HG02973 (cell line): ENCODE data around the gene MGRN1.
A peak's percentile ranks its signal among the peaks of the same experiment; 100 is the strongest.

Experiments used
- ATAC-seq: cut with Tn5 transposase; IDR thresholded peaks from one replicate; pipeline ENCODE4 v1.9.1; 2021; ENCODE audit warnings: moderate library complexity; ENCODE audit not compliant: unreplicated experiment

The MGRN1 gene

DNA sequence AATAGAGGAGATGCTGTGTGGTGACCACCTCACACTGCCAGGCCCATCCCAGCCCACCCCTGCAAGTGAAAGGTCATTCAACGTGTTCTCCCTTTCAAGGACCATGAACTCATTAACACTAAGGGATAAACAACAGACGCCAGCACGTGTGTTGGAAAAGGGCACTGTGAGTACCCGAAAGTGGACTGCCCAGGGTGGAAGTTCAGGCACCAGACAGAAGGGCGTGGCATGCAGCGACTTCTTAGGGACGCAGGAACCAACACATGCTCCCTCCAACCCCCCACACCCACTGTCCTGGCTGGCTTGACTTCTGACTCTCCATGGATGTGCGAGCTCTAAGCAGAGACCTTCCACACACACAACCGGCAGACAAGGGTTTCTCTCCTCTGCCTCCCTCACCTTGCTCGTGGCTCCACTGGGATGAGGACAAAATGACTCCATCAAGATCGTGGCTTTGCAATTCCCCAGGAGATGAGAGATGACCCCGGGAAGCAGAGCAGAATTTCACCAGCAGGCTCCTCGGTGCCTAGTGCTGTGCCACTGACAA lies 20.9 kb upstream of the MGRN1 start:
- no peak for ATAC-seq

DNA sequence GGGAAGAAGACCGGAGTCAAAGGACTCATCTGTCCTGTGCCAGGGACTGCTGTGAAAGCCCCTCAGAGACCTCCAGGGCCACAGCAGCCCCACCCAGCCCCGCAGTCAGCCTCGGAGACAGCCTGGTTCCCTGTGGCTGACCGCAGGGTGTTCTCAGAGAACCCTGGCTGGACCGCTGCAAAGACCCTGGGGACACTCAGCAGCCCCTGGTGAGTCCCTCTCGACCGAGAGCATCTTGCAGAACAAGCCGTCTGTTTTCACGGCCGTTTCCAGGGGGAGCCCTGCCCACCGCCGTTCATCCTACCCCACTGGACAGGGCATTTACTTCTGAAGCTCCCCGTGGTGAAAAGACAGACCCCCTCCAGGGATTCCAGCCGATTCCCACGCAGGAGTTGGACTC lies 20.2 kb upstream of the MGRN1 start:
- no peak for ATAC-seq

DNA sequence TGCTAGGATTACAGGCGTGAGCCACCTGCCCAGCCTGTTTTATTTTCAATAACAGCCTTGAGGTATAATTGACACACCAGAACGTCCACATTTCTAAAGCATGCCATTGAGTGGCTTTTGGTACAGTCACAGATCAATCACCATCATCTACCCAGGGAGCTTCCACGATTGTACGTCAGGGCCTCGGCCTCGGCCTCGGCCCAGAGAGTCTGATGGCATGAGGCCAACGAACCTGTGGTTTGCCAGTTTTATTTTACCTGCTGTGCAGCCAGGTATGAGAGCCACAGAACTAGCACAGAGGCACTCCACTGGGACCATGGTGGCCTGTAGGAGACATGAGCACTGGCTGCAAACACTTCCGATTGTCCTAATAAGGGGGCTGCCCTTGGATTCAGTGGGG lies 18.3 kb upstream of the MGRN1 start:
- ATAC-seq = no peak

DNA sequence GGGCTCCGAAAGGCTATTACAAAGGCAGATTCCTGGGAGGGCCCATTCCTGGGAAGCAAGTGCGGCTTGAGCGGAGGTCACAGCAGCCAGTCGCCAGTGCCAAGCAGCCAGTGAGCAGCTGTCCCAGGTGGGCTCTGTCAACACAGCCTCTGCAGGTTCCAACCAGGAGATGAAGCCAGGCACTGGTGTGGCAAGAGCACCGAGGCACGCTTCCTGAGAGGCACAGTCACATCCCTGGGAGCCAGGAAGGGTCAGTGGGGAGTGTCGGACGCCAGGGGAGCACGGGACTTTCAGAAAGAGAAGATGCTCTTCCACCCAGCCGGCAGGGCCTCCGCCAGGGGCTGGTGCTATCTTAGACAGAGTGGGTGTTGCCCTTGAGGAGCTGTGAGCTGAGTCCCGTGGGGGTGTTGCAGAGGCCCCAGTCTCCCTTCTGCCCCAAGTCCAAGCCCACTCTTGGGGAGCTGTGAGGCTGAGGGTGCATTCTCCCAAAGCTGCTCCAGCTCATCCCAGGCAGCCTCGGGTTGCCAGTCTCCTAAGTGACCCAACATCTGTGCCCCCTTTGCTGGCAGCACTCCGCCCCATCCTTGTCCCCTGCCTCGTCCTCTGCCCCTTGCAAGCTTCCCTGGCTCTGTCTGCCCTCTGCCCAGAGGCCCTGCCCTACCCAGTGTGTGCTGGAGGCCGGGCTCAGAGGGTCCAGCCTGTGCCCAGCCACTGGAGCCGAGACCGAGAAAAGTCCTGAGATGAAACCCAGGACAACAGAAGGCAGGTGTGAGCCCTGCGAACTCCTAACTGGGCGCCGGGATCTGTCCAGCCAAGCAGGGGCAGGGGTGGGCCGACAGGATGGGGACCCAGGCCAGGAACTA lies 16.6 kb upstream of the MGRN1 start:
- ATAC-seq = no peak

DNA sequence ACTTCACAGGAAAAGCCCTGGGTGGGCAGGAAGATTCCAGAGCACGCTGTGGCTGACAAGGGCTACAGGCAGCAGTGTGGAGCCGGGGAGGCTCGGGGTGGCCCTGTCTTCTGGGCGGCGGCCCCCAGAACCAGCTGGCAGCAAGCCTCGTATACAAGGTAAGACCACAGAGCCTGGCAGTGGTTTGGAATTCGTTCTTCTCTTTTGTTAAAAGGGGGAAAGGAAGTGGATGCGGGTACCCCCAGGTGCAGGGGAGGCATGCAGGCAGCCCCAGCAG lies 16.0 kb upstream of the MGRN1 start:
- no peak for ATAC-seq

GRCh38 chr16:4609200-4610010 lies 15.2 kb upstream of the MGRN1 start:
- ATAC-seq = no peak

GRCh38 chr16:4610011-4611005 lies 14.3 kb upstream of the MGRN1 start:
- ATAC-seq = no peak

- no peak for ATAC-seq
These were observed 13.1 kb upstream of the MGRN1 start for GRCh38 chr16:4611337-4612021.

- ATAC-seq = no peak
These were observed 12.1 kb upstream of the MGRN1 start for GRCh38 chr16:4612474-4612931.

DNA sequence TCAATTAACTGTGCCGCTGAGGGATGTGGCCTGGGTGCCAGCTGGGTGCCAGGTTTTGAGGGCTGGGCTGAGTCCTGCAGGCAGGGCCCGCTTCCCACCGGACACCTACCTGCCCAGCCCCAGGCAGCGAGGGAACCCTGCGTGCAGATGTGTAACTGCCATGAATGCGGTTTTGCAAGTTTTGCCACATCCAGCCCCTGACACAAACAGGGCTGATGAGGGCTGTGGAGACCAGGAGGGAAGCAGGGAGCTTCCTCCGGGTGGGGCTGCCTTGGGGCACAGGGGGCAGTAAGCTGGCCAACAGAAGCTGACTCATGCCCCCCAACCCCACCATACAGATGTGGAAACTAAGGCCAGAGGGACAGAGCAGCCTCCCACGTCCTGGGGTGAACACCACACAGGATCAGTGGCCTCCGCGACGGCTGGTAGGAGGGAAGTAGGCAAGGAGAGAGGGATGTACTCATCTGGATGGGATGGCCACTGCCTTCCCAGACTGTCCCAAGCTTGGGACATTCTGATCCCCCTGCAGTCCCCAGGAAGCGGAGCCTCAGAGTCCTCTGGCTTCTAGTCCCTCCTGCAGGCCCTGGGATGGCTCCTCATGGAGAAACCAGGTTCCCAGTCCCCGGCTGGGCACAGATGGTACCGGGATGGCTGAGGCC lies 11.5 kb upstream of the MGRN1 start:
- ATAC-seq = no peak

- ATAC-seq = no peak
These were observed 10.7 kb upstream of the MGRN1 start for GRCh38 chr16:4613636-4614570.

GRCh38 chr16:4614571-4615383 lies 9.8 kb upstream of the MGRN1 start, which contains the start of gene UBALD1:
UBALD1 (minus strand) TSS chr16:4614888; CDS start chr16:4614797, 91 bp downstream.
- peak; percentile 52 for ATAC-seq

DNA sequence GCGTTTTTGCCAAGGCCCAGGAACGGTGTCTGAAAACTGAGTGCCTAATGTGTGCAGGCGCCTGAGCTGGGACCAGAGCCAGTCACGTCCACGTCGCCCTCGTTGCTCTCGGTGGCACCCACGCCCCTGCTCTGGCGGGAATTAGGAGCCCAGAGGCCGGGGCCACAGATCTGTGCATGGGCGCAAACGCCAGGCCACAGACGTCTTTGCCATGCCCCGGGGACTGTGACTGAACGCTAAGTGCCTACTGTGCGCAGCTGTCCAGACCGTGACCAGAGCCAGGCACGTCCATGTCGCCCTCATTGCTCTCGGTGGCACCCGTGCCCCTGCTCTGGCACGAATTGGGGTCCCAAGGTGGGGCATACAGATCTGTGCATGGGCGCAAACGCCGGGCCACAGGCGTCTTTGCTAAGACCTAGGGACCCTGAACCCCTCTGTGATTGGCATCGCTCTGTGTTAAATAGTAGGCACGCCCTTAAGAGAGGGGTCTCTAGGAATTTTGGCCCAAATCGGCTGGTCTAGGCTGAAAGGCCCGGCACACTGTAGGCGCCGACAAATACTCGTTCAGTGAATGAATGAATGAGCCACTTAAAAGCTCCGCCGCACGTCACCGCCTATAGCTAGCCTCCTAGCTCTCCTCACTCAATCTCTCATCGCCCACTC lies 9.1 kb upstream of the MGRN1 start:
- ATAC-seq = no peak

DNA sequence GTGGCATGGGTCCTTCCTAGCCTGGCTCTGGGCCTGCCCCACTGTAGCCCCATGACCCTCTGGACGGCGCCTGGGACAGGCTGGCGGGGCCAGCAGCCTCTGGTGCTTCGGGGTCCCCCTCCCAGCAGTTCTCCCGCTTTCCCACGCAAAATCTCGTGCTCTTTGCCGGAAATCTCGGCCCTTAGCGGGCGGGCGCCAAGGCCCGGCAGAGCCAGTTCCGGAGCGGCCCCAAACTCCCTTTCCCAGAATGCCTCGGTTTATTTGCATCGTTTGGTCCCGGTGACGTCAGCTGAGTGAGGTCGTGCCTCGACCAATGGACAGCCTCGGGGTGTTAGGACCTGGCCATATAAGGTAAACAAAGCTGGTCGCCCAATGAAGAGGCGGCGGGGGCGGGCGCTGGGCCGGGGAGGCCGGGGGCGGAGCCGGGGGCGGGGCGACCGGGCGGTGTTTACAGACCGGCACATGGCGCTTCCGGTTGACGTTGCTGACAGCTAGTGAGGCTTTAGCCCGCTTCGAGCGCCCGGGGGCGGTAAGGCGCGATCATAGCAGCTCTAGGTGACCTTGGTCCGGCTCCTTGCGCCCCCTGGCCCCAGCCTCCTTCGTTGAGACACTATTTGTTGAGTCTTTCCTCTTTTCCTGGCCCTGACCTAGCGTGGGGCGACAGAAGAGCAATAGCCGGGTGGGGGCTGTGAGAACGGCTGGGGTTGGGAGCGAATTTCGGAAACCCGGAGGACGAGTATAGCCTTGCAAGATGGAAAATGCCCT lies 8.4 kb upstream of the MGRN1 start:
- ATAC-seq = peak; percentile 69

DNA sequence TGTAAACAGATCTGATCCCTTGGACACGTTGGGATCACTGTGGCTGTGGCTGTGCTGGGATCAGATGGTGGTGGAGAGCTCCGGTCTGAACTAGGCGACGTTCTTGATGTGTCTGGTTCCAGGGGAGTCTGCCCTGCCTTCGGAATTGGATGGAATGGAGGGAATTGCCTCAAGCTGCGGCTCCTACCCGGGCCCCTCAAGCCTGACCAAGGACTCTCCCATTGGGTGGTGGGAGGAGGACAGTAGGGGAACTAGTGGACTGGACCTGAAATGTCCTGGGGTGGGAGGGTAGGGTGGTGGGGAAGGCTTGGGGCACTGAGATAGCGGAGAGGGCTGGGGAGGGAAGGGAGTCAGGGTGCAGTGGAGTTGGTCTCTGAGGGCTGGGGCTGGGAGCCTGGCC lies 6.7 kb upstream of the MGRN1 start:
- no peak for ATAC-seq

DNA sequence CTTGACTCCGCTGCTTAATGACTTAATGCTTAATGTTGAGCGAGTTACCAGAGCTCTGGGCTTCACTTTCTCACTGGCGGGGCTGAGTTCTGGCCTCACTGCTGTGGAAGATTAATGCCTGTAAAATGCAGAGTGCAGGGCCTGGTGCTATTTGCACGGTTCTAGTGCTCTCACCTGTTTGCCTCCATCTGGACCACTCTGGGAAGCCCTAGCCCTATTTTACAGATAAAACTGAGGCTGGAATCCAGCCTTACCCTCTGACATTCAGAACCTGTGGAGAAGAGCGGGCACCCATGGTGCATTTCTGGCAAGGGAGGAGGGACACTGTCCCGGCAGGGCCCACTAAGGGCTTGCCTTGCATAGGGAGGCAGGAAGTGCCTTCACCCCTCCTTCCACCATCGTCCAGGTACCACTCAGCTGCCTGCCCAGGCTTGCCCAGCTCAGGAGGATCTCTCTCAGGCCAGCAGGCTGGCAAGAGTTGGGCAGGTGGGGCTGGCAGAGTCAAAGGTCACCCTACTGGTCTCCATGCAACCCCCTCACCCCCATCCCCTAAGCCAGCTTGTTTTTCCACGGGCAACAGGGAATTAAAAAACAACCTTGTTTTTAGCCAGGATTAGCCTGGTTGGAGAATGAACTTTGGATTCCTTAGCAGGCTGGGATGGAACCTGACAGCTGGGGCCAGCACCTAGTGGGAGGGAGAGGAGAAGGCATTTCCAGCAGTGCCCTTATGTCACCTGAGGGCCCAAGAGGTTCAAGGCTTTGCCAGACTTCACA lies 5.8 kb upstream of the MGRN1 start:
- no peak for ATAC-seq
